ENCODE measurements around the gene CDH8.

DNA sequence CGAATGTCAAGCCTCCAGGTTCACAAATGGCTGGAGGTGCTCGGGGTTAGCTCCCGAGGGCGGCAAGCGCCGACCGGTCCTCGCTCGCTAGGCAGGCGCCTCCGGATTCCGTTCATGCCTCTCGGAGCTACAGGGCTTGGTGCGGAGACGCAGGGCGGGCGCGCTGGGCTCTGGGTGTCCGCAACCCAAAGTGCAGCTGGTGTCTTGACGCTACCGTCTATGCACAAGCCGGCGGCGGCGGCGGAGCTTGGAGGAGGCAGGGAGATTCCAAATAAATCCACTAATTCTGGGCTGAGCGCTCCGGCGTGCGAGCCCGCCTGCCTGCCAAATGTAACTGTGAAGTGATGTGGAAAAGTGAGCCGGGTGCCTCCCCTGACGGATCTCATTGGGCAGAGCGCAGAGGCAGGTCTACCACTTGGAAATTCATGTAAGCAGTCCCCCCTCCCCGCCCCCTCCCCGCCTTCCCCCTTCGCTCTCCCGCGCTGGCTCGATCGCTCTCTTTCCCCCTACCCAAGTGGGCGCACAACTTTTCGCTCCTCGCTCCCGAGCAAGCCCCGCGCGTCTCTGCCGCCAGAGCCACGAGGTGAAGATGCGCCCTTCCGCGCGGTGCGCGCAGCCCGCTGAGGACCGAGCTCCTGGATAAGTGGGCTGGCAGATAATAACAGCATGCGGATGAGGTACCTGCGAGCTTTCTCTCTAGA is at the start of gene CDH8:
- TF ChIP-seq, protein P1, sequence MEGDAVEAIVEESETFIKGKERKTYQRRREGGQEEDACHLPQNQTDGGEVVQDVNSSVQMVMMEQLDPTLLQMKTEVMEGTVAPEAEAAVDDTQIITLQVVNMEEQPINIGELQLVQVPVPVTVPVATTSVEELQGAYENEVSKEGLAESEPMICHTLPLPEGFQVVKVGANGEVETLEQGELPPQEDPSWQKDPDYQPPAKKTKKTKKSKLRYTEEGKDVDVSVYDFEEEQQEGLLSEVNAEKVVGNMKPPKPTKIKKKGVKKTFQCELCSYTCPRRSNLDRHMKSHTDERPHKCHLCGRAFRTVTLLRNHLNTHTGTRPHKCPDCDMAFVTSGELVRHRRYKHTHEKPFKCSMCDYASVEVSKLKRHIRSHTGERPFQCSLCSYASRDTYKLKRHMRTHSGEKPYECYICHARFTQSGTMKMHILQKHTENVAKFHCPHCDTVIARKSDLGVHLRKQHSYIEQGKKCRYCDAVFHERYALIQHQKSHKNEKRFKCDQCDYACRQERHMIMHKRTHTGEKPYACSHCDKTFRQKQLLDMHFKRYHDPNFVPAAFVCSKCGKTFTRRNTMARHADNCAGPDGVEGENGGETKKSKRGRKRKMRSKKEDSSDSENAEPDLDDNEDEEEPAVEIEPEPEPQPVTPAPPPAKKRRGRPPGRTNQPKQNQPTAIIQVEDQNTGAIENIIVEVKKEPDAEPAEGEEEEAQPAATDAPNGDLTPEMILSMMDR (IDR thresholded peaks at IDR 0.05; ENCODE audit: insufficient read depth, low read length, poor library complexity, severe bottlenecking) = no peak
- no peak for TF ChIP-seq EZH2phosphoT487 (conservative IDR thresholded peaks at IDR 0.05; ENCODE audit: low read length)
